Activated CD8-positive, alpha-beta memory T cell treated with anti-CD3 and anti-CD28 coated beads, Interleukin-2, amount 50 U/mL, for 48 hours (primary cell): ENCODE measurements around the gene PSG11.
"Not testable (repeated sequence)": the region's sequence is repeated elsewhere in the genome, so short reads cannot be mapped to it uniquely, and the experiment has no call there.

Experiments
- DNase-seq: peaks from one replicate; pipeline ENCODE4 v3.0.0-alpha.2; 2020

The PSG11 gene

GRCh38 chr19:42988206-42988605, 38.1 kb downstream of the PSG11 start:
- not testable (repeated sequence) for DNase-seq

DNA sequence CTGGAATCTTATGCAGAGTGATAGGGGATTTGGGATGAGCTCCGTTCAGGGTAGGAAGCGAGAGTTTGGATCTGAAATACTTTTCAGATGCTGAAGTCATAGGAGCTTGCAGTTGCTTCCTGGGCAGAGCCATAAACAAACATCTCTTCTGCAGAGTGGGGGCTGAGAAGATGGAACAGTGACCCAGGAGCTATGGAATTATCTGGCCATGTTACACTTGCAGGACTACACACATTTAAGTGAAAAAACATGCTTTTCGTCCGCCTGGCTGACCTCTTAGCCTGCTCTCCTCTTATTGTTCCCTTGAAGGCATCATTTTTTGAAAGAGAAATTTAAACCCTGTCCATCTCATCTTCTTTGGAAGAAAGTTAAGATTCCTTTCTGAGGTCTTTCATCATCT, 40.7 kb downstream of the PSG11 start:
- DNase-seq: no peak

DNA sequence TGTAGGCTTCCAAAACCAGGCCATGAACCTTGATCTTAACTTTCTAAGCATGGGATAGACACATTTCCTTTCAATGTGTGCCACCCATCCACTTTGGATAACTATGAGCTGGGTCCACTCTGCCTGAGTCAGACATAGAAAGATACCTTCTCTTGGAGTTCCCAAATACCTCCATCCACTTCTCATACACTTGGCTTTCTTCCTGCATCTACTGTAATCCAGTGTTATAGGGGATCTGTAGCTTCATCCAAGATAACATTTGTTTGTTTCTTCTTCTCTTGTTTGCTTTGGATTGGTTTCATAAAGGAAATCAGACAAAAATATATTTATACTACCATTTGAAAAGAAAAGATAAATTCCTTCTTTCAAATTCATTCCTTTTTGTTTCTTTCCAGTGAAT, 44.2 kb downstream of the PSG11 start:
- DNase-seq: not testable (repeated sequence)

DNA sequence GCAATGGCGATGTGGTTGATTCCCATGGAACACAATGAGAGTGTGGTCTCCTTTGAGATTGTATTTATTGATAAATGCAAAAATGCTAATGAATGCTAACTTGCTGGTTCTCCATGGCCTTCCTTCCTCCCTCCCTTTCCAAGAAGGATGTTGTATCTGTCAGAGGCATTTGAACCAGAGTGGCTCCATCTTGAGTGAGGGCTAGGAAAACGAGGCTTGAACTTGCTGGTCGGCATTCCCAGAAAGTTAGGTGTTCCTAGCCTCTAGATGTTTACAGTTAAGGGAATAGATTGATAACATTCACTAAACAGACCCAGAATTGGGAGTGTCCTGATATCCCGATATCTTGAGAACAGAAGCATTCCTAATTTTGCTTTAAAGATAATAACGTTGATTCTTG, 54.8 kb downstream of the PSG11 start:
- not testable (repeated sequence) for DNase-seq

- no peak for DNase-seq
These were observed 61.1 kb downstream of the PSG11 start for GRCh38 chr19:42965176-42965575.

DNA sequence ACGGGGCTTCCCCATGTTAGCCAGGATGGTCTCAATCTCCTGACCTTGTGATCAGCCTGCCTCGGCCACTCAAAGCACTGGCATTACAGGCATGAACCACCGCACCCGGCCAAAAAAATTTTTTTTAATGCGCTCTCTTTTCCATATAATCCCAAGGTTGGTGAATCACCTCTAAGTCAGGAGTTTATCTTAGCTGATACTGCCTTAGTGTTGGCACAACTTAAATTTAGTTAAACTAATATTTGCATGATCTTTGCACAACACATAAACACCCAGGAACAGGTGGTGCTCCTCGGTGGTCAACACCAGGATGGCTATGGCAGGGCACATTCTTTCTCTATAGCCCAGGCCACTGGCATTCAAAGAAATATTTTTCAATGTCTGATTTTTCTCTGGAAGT, 65.2 kb downstream of the PSG11 start:
- no peak for DNase-seq
